ENCODE data around the gene ZNF74. TPM values are rescaled to one million over a fixed set of nuclear protein-coding genes. Genes with fewer than 3 reads are reported as not detected.
"Not testable (repeated sequence)": the region's sequence is repeated elsewhere in the genome, so short reads cannot be mapped to it uniquely, and the experiment has no call there.

Gene ZNF74
- total and polyA plus RNA-seq, 2 experiments from 2014 or later: 15.6 to 17.9 TPM

DNA sequence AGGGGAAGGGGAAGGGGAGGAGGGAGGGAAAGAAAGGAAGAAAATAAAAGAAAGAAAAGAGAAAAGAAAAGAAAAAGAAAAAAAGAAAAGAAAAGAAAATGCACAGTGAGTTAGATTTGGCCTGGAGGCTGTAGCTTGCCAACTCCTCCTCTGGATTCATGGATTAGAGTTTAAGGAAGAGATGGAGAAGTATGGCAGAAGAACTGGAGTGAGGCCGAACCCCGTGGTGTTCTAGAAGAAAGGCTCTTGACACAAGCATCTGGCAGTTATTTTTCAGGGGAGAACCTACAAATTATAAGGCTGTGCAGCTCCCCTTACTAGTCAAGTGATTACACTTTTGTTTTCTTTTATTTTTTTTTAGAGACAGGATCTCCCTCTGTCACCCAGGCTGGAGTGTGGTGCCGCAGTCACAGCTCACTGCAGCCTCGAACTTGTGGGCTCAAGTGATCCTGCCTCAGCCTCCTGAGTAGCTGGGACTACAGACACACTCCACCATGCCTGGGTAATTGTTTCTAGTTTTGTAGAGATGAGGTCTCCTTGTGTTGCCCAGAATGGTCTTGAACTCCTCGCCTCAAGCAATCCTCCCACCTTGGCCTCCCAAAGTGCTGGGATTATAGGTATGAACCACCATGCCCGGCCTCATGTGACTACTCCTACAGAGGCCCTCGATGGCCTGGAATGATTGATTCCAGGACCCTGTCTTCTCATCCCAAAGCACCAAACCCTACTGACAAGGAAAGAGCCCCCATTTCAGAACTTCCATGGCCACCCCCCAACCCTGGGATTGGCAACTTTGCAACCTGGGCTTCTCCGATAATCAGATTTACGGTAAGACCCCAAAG is 19.5 kb downstream of the ZNF74 start:
- Histone ChIP-seq H3K4me2 (no peak overlapping the region), H3K27ac (no peak overlapping the region), H3K4me1 (ENCODE audit: insufficient read depth) (peaks cover 1% of the 10 kb centered on the region), H3K36me3 (replicated peaks; ENCODE audit: insufficient read depth, low read depth) (no peaks in the 10 kb centered on the region), H3K9me3 (ENCODE audit: low read depth) (no peaks in the 10 kb centered on the region), H3K79me2 (no peaks in the 10 kb centered on the region), H4K20me1 (ENCODE audit: insufficient read depth, poor library complexity, severe bottlenecking) (no peaks in the 10 kb centered on the region), H3K4me3 (no peak overlapping the region), H3K9me2 (replicated peaks; ENCODE audit: insufficient read depth) (no peaks in the 10 kb centered on the region), H3K27me3 (no peaks in the 10 kb centered on the region), H2AFZ (no peak overlapping the region)
- DNase-seq (ENCODE audit: low spot score): no peak
- 95% methylated on average over 9 of the region's 9 CpGs for WGBS (ENCODE audit: low lambda C conversion rate, missing lambda C conversion rate)
- TF ChIP-seq EZH2 (IDR thresholded peaks at IDR 0.05; ENCODE audit: borderline replicate concordance): no peak
- TF ChIP-seq, protein P1, sequence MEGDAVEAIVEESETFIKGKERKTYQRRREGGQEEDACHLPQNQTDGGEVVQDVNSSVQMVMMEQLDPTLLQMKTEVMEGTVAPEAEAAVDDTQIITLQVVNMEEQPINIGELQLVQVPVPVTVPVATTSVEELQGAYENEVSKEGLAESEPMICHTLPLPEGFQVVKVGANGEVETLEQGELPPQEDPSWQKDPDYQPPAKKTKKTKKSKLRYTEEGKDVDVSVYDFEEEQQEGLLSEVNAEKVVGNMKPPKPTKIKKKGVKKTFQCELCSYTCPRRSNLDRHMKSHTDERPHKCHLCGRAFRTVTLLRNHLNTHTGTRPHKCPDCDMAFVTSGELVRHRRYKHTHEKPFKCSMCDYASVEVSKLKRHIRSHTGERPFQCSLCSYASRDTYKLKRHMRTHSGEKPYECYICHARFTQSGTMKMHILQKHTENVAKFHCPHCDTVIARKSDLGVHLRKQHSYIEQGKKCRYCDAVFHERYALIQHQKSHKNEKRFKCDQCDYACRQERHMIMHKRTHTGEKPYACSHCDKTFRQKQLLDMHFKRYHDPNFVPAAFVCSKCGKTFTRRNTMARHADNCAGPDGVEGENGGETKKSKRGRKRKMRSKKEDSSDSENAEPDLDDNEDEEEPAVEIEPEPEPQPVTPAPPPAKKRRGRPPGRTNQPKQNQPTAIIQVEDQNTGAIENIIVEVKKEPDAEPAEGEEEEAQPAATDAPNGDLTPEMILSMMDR (IDR thresholded peaks at IDR 0.05; ENCODE audit: poor library complexity): no peak
- TF ChIP-seq EZH2phosphoT487 (IDR thresholded peaks at IDR 0.05; ENCODE audit: low read depth, severe bottlenecking, unreplicated experiment): no peak

DNA sequence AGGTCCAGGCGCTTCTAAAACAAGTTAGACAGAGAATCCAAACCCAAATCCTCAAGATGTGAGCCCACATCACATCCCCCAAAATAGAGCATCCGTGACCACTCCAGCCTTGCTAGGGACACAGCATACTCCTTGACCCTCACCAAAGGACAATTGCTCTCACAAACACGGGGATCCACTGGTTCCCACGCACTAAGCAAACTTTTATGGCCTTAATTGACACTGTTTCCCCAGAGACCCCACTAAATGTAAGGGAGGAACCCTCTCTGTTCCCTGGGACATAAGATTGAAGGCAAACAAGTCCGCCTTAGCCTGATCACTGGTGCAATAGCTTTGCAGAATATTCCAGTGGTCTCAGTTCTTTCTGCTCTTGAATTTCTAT is 20.1 kb downstream of the ZNF74 start:
- Histone ChIP-seq H3K4me1 (ENCODE audit: insufficient read depth) (peaks cover 4% of the 10 kb centered on the region), H3K4me2 (no peak overlapping the region), H3K36me3 (replicated peaks; ENCODE audit: insufficient read depth, low read depth) (no peaks in the 10 kb centered on the region), H4K20me1 (ENCODE audit: insufficient read depth, poor library complexity, severe bottlenecking) (no peaks in the 10 kb centered on the region), H2AFZ (no peak overlapping the region), H3K27me3 (no peaks in the 10 kb centered on the region), H3K9me3 (ENCODE audit: low read depth) (no peaks in the 10 kb centered on the region), H3K79me2 (no peaks in the 10 kb centered on the region), H3K4me3 (no peak overlapping the region), H3K9me2 (replicated peaks; ENCODE audit: insufficient read depth) (no peaks in the 10 kb centered on the region), H3K27ac (no peak overlapping the region)
- 86% methylated on average over 5 of the region's 5 CpGs for WGBS (ENCODE audit: low lambda C conversion rate, missing lambda C conversion rate)
- no peak for DNase-seq (ENCODE audit: low spot score)
- TF ChIP-seq, protein P1 (IDR thresholded peaks at IDR 0.05; ENCODE audit: poor library complexity): no peak
- TF ChIP-seq EZH2phosphoT487 (IDR thresholded peaks at IDR 0.05; ENCODE audit: low read depth, severe bottlenecking, unreplicated experiment): no peak
- no peak for TF ChIP-seq EZH2 (IDR thresholded peaks at IDR 0.05; ENCODE audit: borderline replicate concordance)

DNA sequence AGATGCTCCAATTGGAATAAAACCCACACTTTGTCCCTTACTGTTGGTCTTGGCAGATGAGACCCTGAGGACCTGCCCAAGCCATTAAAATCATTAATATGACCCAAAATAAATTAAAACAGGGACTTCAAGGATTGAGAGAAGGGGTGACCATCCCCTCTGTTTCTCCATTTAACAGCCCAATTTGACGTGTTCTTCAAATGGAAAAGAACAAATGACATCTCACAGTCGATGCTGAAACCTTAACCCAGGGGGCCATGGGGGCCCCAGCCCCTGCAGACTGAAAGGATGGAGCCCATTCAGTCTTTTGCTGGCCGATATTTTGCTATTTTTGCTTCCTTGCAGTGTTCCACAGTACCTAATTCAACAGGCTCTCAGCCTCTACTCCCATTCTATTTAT is 20.5 kb downstream of the ZNF74 start:
- Histone ChIP-seq H3K9me3 (ENCODE audit: low read depth) (no peaks in the 10 kb centered on the region), H3K27me3 (no peaks in the 10 kb centered on the region), H3K4me2 (no peak overlapping the region), H3K79me2 (no peaks in the 10 kb centered on the region), H3K9me2 (replicated peaks; ENCODE audit: insufficient read depth) (no peaks in the 10 kb centered on the region), H3K4me1 (ENCODE audit: insufficient read depth) (peaks cover 4% of the 10 kb centered on the region), H2AFZ (no peak overlapping the region), H3K27ac (no peak overlapping the region), H4K20me1 (ENCODE audit: insufficient read depth, poor library complexity, severe bottlenecking) (no peaks in the 10 kb centered on the region), H3K4me3 (no peak overlapping the region), H3K36me3 (replicated peaks; ENCODE audit: insufficient read depth, low read depth) (no peaks in the 10 kb centered on the region)
- TF ChIP-seq EZH2 (IDR thresholded peaks at IDR 0.05; ENCODE audit: borderline replicate concordance) (no peak), EZH2phosphoT487 (IDR thresholded peaks at IDR 0.05; ENCODE audit: low read depth, severe bottlenecking, unreplicated experiment) (no peak)
- TF ChIP-seq, protein P1 (IDR thresholded peaks at IDR 0.05; ENCODE audit: poor library complexity): no peak
- 84% methylated on average over 3 of the region's 3 CpGs for WGBS (ENCODE audit: low lambda C conversion rate, missing lambda C conversion rate)
- no peak for DNase-seq (ENCODE audit: low spot score)

DNA sequence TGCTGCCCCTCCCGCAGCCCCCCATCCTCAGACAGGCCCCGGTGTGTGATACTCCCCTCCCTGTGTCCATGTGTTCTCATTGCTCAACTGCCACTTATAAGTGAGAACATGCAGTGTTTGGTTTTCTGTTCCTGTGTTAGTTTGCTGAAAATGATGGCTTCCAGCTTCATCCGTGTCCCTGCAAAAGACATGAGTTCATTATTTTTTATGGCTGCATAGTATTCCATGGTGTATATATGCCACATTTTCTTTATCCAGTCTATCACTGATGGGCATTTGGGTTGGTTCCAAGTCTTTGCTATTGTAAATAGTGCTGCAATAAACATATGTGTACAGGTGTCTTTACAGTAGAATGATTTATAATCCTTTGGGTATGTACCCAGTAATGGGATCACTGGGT is 21.3 kb downstream of the ZNF74 start:
- H3K4me2 ChIP-seq; H3K36me3 ChIP-seq (replicated peaks; ENCODE audit: insufficient read depth, low read depth); H3K79me2 ChIP-seq; H3K4me1 ChIP-seq (ENCODE audit: insufficient read depth); H2AFZ ChIP-seq; H4K20me1 ChIP-seq (ENCODE audit: insufficient read depth, poor library complexity, severe bottlenecking); H3K9me3 ChIP-seq (ENCODE audit: low read depth); DNase-seq (ENCODE audit: low spot score); H3K27me3 ChIP-seq; H3K9me2 ChIP-seq (replicated peaks; ENCODE audit: insufficient read depth); H3K4me3 ChIP-seq; H3K27ac ChIP-seq: not testable (repeated sequence)
- 98% methylated on average over 3 of the region's 3 CpGs for WGBS (ENCODE audit: low lambda C conversion rate, missing lambda C conversion rate)

DNA sequence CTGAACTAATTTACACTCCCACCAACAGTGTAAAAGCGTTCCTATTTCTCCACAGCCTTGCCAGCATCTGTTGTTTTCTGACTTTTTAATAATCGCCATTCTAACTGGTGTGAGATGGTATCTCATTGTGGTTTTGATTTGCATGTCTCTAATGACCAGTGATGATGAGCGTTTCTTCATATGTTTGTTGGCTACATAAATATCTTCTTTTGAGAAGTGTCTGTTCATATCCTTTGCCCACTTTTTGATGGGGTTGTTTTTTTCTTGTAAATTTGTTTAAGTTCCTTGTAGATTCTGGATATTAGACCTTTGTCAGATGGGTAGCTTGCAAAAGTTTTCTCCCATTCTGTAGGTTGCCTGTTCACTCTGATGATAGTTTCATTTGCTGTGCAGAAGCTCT is 21.7 kb downstream of the ZNF74 start:
- H3K4me3 ChIP-seq; H3K27ac ChIP-seq; H3K4me2 ChIP-seq; H2AFZ ChIP-seq; H3K36me3 ChIP-seq (replicated peaks; ENCODE audit: insufficient read depth, low read depth); H3K79me2 ChIP-seq; H3K9me3 ChIP-seq (ENCODE audit: low read depth); H3K4me1 ChIP-seq (ENCODE audit: insufficient read depth); H3K27me3 ChIP-seq; H3K9me2 ChIP-seq (replicated peaks; ENCODE audit: insufficient read depth); DNase-seq (ENCODE audit: low spot score); H4K20me1 ChIP-seq (ENCODE audit: insufficient read depth, poor library complexity, severe bottlenecking): not testable (repeated sequence)
- WGBS (ENCODE audit: low lambda C conversion rate, missing lambda C conversion rate): 91% methylated on average over 3 of the region's 3 CpGs
